GM12873 (cell line): ENCODE measurements around the gene CACFD1.

Experiments
- CTCF ChIP-seq: IDR thresholded peaks from 2 replicates; pipeline ENCODE4 v1.5.1; 2012; ENCODE audit warnings: low read depth, mild to moderate bottlenecking, moderate library complexity, low read length, control low read depth; ENCODE audit not compliant: insufficient read depth; ENCODE audit errors: missing control alignments

Gene CACFD1

GRCh38 chr9:133472277-133472645 is 12.5 kb downstream of the CACFD1 start:
- no peak for TF ChIP-seq CTCF

- no peak for TF ChIP-seq CTCF
Measured at GRCh38 chr9:133472753-133473378, 13.1 kb downstream of the CACFD1 start.

- TF ChIP-seq CTCF: no peak
Measured at GRCh38 chr9:133473743-133474142, 14.0 kb downstream of the CACFD1 start.

GRCh38 chr9:133474215-133474614 is 14.4 kb downstream of the CACFD1 start:
- no peak for TF ChIP-seq CTCF

GRCh38 chr9:133474853-133475252 is 15.1 kb downstream of the CACFD1 start:
- no peak for TF ChIP-seq CTCF

GRCh38 chr9:133475292-133476012 is 15.7 kb downstream of the CACFD1 start:
- no peak for TF ChIP-seq CTCF

GRCh38 chr9:133476036-133476931 is 16.5 kb downstream of the CACFD1 start:
- TF ChIP-seq CTCF: no peak
